AG04449 (cell line): ENCODE results near the gene LECT2.

Experiments
- CTCF ChIA-PET: fragments of 350-600 bp; formaldehyde crosslinking; extraction: SDS; loops from one replicate; lab custom pipeline; 2021; ENCODE audit warnings: antibody characterized with exemption; lab: Yijun Ruan, JAX
- POLR2A ChIA-PET: fragments of 400-600, 350-600 bp; formaldehyde crosslinking; extraction: SDS; loops from one replicate; lab custom pipeline; 2020; ENCODE audit warnings: antibody characterized with exemption, inconsistent platforms; lab: Yijun Ruan, JAX
- DNase-seq: peaks from one replicate; pipeline ENCODE4 v3.0.0-alpha.2; 2010; ENCODE audit warnings: low read depth, low spot score
- H3K4me3 ChIP-seq: 2 replicates; pipeline ENCODE4 v1.5.1; 2011; ENCODE audit warnings: low read depth, mild to moderate bottlenecking, control low read depth, low read length
- TF ChIP-seq, protein P1 (sequence below): IDR thresholded peaks from one replicate; pipeline ENCODE4 v1.5.1; 2011; ENCODE audit warnings: mild to moderate bottlenecking, moderate library complexity, low read length, control low read depth, inconsistent platforms; ENCODE audit not compliant: insufficient read depth; ENCODE audit errors: missing control alignments

Gene LECT2

DNA sequence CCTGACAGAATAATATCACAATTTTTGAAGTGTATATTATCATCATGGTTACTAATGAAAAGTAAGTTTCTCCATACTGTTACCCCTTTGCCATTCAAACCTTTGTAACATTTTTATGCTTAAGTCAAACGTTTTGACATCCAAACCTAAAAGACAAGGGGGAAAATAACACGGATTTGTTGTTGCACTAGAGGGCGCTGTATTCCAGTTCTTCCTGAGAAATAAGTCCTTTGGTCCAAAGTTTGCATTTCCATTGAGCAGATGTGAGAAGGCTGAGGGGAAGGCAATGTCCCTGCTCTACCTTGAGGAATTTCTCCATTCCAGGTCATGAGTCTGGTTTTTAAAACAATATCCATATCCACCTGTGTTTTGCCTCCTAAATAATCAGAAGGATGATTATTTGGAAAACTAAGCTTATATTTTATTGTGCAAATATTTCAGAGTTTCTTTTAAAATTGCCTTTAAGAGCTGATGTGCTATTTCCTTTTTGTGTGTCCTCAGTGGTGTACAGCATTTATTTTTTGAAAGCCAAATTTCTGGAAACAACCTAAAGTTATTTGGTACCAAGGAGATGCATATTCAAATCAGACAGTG, 9.7 kb downstream of the LECT2 start:
- CTCF ChIA-PET: interaction anchor here (0.7 to 2.7 kb wide), 44 partner anchors 7 to 240 kb away, joined by 3 to 66 read pairs (median 6); partner anchors contain the start of genes LECT2 and TGFBI
- TF ChIP-seq, protein P1, sequence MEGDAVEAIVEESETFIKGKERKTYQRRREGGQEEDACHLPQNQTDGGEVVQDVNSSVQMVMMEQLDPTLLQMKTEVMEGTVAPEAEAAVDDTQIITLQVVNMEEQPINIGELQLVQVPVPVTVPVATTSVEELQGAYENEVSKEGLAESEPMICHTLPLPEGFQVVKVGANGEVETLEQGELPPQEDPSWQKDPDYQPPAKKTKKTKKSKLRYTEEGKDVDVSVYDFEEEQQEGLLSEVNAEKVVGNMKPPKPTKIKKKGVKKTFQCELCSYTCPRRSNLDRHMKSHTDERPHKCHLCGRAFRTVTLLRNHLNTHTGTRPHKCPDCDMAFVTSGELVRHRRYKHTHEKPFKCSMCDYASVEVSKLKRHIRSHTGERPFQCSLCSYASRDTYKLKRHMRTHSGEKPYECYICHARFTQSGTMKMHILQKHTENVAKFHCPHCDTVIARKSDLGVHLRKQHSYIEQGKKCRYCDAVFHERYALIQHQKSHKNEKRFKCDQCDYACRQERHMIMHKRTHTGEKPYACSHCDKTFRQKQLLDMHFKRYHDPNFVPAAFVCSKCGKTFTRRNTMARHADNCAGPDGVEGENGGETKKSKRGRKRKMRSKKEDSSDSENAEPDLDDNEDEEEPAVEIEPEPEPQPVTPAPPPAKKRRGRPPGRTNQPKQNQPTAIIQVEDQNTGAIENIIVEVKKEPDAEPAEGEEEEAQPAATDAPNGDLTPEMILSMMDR: peak; percentile 64
- POLR2A ChIA-PET: no interaction called here
- no peak overlapping the region for H3K4me3 ChIP-seq
- DNase-seq: peak; percentile 56

GRCh38 chr5:135944564-135944963, 10.2 kb downstream of the LECT2 start:
- TF ChIP-seq, protein P1: no peak
- POLR2A ChIA-PET: no interaction called here

GRCh38 chr5:135942202-135942771, 12.5 kb downstream of the LECT2 start:
- POLR2A ChIA-PET: no interaction called here
- TF ChIP-seq, protein P1: no peak
- no peak for DNase-seq
- CTCF ChIA-PET: interaction anchor here (0.9 to 5.2 kb wide), 13 partner anchors 9 to 270 kb away, joined by 3 to 71 read pairs (median 4); partner anchors contain the start of gene TGFBI
- no peak overlapping the region for H3K4me3 ChIP-seq

More at GRCh38 chr5:135944564-135944963, 10.2 kb downstream of the LECT2 start:
- no peak overlapping the region for H3K4me3 ChIP-seq
- DNase-seq: no peak
- CTCF ChIA-PET: interaction anchor here (0.8 to 2.7 kb wide), 35 partner anchors 7 to 240 kb away, joined by 3 to 66 read pairs (median 6); partner anchors contain the start of genes LECT2 and TGFBI

GRCh38 chr5:135941711-135942110, 13.1 kb downstream of the LECT2 start:
- CTCF ChIA-PET: interaction anchor here (0.9 to 5.2 kb wide), 9 partner anchors 13 to 232 kb away, joined by 3 to 71 read pairs (median 4); no protein-coding TSS in a partner anchor

GRCh38 chr5:135937245-135937911, 17.4 kb downstream of the LECT2 start:
- CTCF ChIA-PET: interaction anchor here (2.0 to 2.7 kb wide), 3 partner anchors 8 to 144 kb away, joined by 8 to 11 read pairs (median 10); no protein-coding TSS in a partner anchor
- DNase-seq: no peak
- no peak overlapping the region for H3K4me3 ChIP-seq
- TF ChIP-seq, protein P1: no peak
- POLR2A ChIA-PET: no interaction called here

More at GRCh38 chr5:135941711-135942110, 13.1 kb downstream of the LECT2 start:
- POLR2A ChIA-PET: no interaction called here
- no peak for DNase-seq
- TF ChIP-seq, protein P1: no peak
- H3K4me3 ChIP-seq: no peak overlapping the region
